Astrocyte (in vitro differentiated cells and primary cell): ENCODE results near the gene KMT2C. TPM values are rescaled to one million over a fixed set of nuclear protein-coding genes. Genes with fewer than 3 reads are reported as not detected.

Source experiments
- DNase-seq: peaks from one replicate; pipeline ENCODE4 v3.0.0-alpha.2; 2010; ENCODE audit warnings: low read depth
- FAIRE-seq: peaks from 2 replicates; lab custom pipeline; 2011; peaks lifted over from hg19 to GRCh38; lab: Jason Lieb, UNC
- H2AFZ ChIP-seq: 2 replicates; pipeline ENCODE4 v1.6.0; 2012; ENCODE audit warnings: low read depth, low read length, inconsistent platforms
- H3K27ac ChIP-seq: 2 replicates; pipeline ENCODE4 v1.5.1; 2011; ENCODE audit warnings: low read depth, low read length, inconsistent platforms
- H3K27me3 ChIP-seq: 2 replicates; pipeline ENCODE4 v1.6.0; 2011; ENCODE audit warnings: low read length, inconsistent platforms; ENCODE audit not compliant: insufficient read depth
- H3K36me3 ChIP-seq: 2 replicates; pipeline ENCODE4 v1.5.1; 2011; ENCODE audit warnings: low read length, inconsistent platforms; ENCODE audit not compliant: insufficient read depth
- H3K4me1 ChIP-seq: 2 replicates; pipeline ENCODE4 v1.5.1; 2011; ENCODE audit warnings: low read length, inconsistent platforms; ENCODE audit not compliant: insufficient read depth
- H3K4me2 ChIP-seq: 2 replicates; pipeline ENCODE4 v1.6.0; 2012; ENCODE audit warnings: low read length, inconsistent platforms
- H3K4me3 ChIP-seq: 2 replicates; pipeline ENCODE4 v1.5.1; 2011; ENCODE audit warnings: low read depth, mild to moderate bottlenecking, low read length, inconsistent platforms; ENCODE audit not compliant: insufficient read depth
- H3K79me2 ChIP-seq: 2 replicates; pipeline ENCODE4 v1.6.0; 2012; ENCODE audit warnings: mild to moderate bottlenecking, low read length, inconsistent platforms; ENCODE audit not compliant: insufficient read depth
- H3K9ac ChIP-seq: 2 replicates; pipeline ENCODE4 v1.6.0; 2012; ENCODE audit warnings: mild to moderate bottlenecking, low read length, inconsistent platforms
- H3K9me3 ChIP-seq: 2 replicates; pipeline ENCODE4 v1.5.1; 2012; ENCODE audit warnings: low read depth, mild to moderate bottlenecking, low read length, inconsistent platforms; ENCODE audit not compliant: insufficient read depth
- H4K20me1 ChIP-seq: 2 replicates; pipeline ENCODE4 v1.6.0; 2012; ENCODE audit warnings: low read length, inconsistent platforms; ENCODE audit not compliant: insufficient read depth
- H3K27ac Mint-ChIP-seq: one replicate; pipeline ENCODE4 v1.8.0; 2021; ENCODE audit warnings: mild to moderate bottlenecking, mixed read lengths; ENCODE audit not compliant: unreplicated experiment
- H3K27me3 Mint-ChIP-seq: one replicate; pipeline ENCODE4 v1.8.0; 2021; ENCODE audit warnings: low read depth, mixed read lengths; ENCODE audit not compliant: unreplicated experiment
- H3K36me3 Mint-ChIP-seq: one replicate; pipeline ENCODE4 v1.8.0; 2021; ENCODE audit warnings: low read depth, mixed read lengths; ENCODE audit not compliant: unreplicated experiment
- H3K4me1 Mint-ChIP-seq: one replicate; pipeline ENCODE4 v1.8.0; 2021; ENCODE audit warnings: low read depth, mixed read lengths; ENCODE audit not compliant: unreplicated experiment
- H3K4me3 Mint-ChIP-seq: one replicate; pipeline ENCODE4 v1.8.0; 2021; ENCODE audit warnings: mild to moderate bottlenecking, moderate library complexity, mixed read lengths; ENCODE audit not compliant: unreplicated experiment
- H3K9me3 Mint-ChIP-seq: one replicate; pipeline ENCODE4 v1.8.0; 2021; ENCODE audit warnings: mild to moderate bottlenecking, mixed read lengths; ENCODE audit not compliant: unreplicated experiment
- CTCF ChIP-seq: IDR thresholded peaks from 2 replicates; pipeline ENCODE4 v1.5.1; 2011; ENCODE audit warnings: low read depth, mild to moderate bottlenecking, inconsistent platforms, low read length, moderate library complexity; ENCODE audit not compliant: insufficient read depth
- EZH2 ChIP-seq: IDR thresholded peaks from 2 replicates; pipeline ENCODE4 v1.6.1; 2012; ENCODE audit warnings: mild to moderate bottlenecking, low read length, inconsistent platforms; ENCODE audit not compliant: insufficient read depth
- total RNA-seq: library from RNA; stranded (reverse); gene quantifications from 2 replicates; pipeline ENCODE4 v1.2.1, GENCODE V29; 2021

KMT2C gene
- total RNA-seq, 1 donor from 2014 or later = 59.0 TPM

- H3K4me3 Mint-ChIP-seq = no peak overlapping the region
- H3K4me1 Mint-ChIP-seq = peaks cover 15% of the 10 kb centered on the region
- H2AFZ ChIP-seq = no peak overlapping the region
- no peaks in the 10 kb centered on the region for H3K27me3 ChIP-seq
- peak overlapping the region; percentile 28 for H3K4me2 ChIP-seq
- no peaks in the 10 kb centered on the region for H3K9me3 ChIP-seq
- H3K36me3 Mint-ChIP-seq = no peaks in the 10 kb centered on the region
- H3K4me3 ChIP-seq = no peak overlapping the region
- H3K9ac ChIP-seq = no peak overlapping the region
- TF ChIP-seq EZH2 = no peak
- FAIRE-seq (no peak), DNase-seq (no peak)
- H3K27ac ChIP-seq = no peak overlapping the region
- H3K27ac Mint-ChIP-seq = no peak overlapping the region
- H3K4me1 ChIP-seq = no peaks in the 10 kb centered on the region
- H3K27me3 Mint-ChIP-seq = no peaks in the 10 kb centered on the region
- peaks cover 99% of the 10 kb centered on the region for H3K79me2 ChIP-seq
- peaks cover 98% of the 10 kb centered on the region for H4K20me1 ChIP-seq
- H3K9me3 Mint-ChIP-seq = no peaks in the 10 kb centered on the region
- no peaks in the 10 kb centered on the region for H3K36me3 ChIP-seq
These were observed 68.6 kb downstream of the KMT2C start for GRCh38 chr7:152367170-152367569.

DNA sequence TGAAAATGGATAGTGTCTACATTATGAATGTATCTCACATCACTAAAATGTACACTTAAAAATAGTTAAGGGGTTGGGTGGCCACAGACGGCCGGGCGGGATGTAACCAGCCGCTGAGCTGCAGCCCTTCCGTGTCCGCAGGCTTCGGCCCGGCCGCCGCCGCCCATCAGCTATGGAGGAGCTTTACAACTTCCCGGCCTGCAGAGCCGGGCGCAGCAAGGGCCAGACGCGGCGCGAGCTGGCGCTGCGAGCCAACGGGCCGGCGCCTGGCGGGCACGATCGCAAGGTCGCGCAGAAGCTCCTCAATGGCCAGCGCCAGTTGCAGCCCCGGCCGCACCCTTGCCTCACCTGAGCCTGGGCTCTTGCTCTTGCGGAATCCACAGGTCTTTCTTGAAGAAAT is 69.1 kb downstream of the KMT2C start:
- Histone ChIP-seq H3K27ac (no peak overlapping the region), H3K36me3 (no peaks in the 10 kb centered on the region), H3K4me3 (no peak overlapping the region), H3K27me3 (no peaks in the 10 kb centered on the region), H3K79me2 (peaks cover 99% of the 10 kb centered on the region), H2AFZ (no peak overlapping the region), H3K4me1 (no peaks in the 10 kb centered on the region), H3K4me2 (peak overlapping the region; percentile 28), H4K20me1 (peaks cover 98% of the 10 kb centered on the region), H3K9ac (no peak overlapping the region), H3K9me3 (no peaks in the 10 kb centered on the region)
- H3K36me3 Mint-ChIP-seq = no peaks in the 10 kb centered on the region
- no peak overlapping the region for H3K4me3 Mint-ChIP-seq
- no peak for TF ChIP-seq EZH2
- no peak for TF ChIP-seq CTCF
- no peak overlapping the region for H3K27ac Mint-ChIP-seq
- FAIRE-seq (no peak), DNase-seq (no peak)
- H3K9me3 Mint-ChIP-seq = no peaks in the 10 kb centered on the region
- peaks cover 17% of the 10 kb centered on the region for H3K4me1 Mint-ChIP-seq
- H3K27me3 Mint-ChIP-seq = no peaks in the 10 kb centered on the region

- no peak overlapping the region for H3K27ac ChIP-seq
- Mint-ChIP-seq H3K4me3 (no peak overlapping the region), H3K27me3 (no peaks in the 10 kb centered on the region), H3K4me1 (peaks cover 17% of the 10 kb centered on the region), H3K27ac (no peak overlapping the region), H3K9me3 (no peaks in the 10 kb centered on the region), H3K36me3 (no peaks in the 10 kb centered on the region)
- H3K4me2 ChIP-seq = peak overlapping the region; percentile 11
- H3K27me3 ChIP-seq = no peaks in the 10 kb centered on the region
- peaks cover 97% of the 10 kb centered on the region for H3K79me2 ChIP-seq
- H3K4me3 ChIP-seq = no peak overlapping the region
- H3K9me3 ChIP-seq = no peaks in the 10 kb centered on the region
- no peak overlapping the region for H3K9ac ChIP-seq
- DNase-seq (no peak), FAIRE-seq (no peak)
- H2AFZ ChIP-seq = no peak overlapping the region
- TF ChIP-seq EZH2 = no peak
- no peak for TF ChIP-seq CTCF
- no peaks in the 10 kb centered on the region for H3K4me1 ChIP-seq
- peaks cover 94% of the 10 kb centered on the region for H4K20me1 ChIP-seq
- H3K36me3 ChIP-seq = no peaks in the 10 kb centered on the region
These were observed 69.7 kb downstream of the KMT2C start for GRCh38 chr7:152365982-152366603.
